ENCODE measurements around the gene TJP1. TPM values are rescaled to one million over a fixed set of nuclear protein-coding genes. Genes with fewer than 3 reads are reported as not detected.

TJP1 gene
- total and polyA plus RNA-seq, 2 of the 8 experiments (the other 6 are each of a cell fraction or from before 2014, with no cell fraction given), result 46.3 to 138 TPM

DNA sequence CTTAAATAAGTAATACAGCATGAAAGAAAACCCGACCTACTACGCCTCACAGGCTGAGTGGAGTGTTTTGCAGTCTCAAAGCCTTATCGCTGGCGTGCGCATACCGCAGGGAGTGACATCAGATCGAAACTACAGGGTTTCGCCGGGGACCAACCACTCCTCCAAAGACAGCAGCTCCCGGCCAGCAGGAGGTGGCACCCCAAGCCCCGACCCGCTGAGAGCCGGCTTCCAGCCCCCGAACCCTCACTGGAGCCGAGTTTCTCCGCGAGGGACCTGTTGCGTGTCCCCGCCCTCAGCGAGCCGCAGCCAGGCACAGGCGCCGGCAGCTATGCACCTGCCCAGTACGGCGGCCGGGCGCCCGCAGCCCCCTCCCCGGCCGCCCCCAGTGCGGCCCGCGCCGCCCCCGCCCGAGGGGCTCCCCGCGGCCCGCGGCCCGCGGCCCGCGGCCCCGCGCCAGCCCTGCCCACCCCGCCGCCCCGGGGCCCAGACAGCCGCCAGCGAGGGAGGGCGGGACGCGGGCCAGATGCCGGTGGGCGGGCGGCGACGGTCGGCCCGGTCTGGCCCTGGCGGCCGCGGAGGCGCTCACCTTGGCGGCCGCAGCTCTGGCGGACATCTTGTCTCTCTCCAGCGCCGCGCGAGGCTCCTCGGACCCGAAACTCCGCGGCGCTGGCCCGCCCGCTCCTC, 710 bp downstream of the TJP1 start:
- H2AFZ ChIP-seq (ENCODE audit: low read length), result no peak overlapping the region
- CTCF ChIA-PET (ENCODE audit: partially characterized antibody), result interaction anchor here (0.8 to 1.4 kb wide), 2 partner anchors 10 to 104 kb away, joined by 3 to 4 read pairs; no protein-coding TSS in a partner anchor
- TF ChIP-seq JUND (IDR thresholded peaks at IDR 0.05; ENCODE audit: low read length) (peak; percentile 67; the same call in 1 of the 2 replicates), SP4 (IDR thresholded peaks at IDR 0.05; ENCODE audit: low read length) (0 out of 2 replicates have a peak, but pooled peaks have one; percentile 10), CREB1 (IDR thresholded peaks at IDR 0.05) (peak; percentile 41), TEAD4 (IDR thresholded peaks at IDR 0.05; ENCODE audit: low read depth, low read length) (peak; percentile 73), SP1 (IDR thresholded peaks at IDR 0.05; ENCODE audit: low read depth, low read length) (peak; percentile 39; the same call in 1 of the 2 replicates), CHD2 (IDR thresholded peaks at IDR 0.05; ENCODE audit: low read length) (0 out of 2 replicates have a peak, but pooled peaks have one; percentile 27), TAF7 (optimal IDR thresholded peaks at IDR 0.05; ENCODE audit: borderline replicate concordance, low read depth, low read length) (peak; percentile 67), YY1 (IDR thresholded peaks at IDR 0.05; ENCODE audit: low read depth, low read length) (peak; percentile 83), EP300 (IDR thresholded peaks at IDR 0.05; ENCODE audit: borderline replicate concordance in 1 of 2, low read depth in 2 of 2, low read length in 2 of 2) (peak in 1 of 2 experiments; percentile 89; a peak in 1 of 3 replicates), RAD21 (IDR thresholded peaks at IDR 0.05 in 1 of 2, conservative IDR thresholded peaks at IDR 0.05 in 1 of 2; ENCODE audit: low read depth in 2 of 2, low read length in 2 of 2) (peak in 1 of 2 experiments; percentile 21; a peak in 1 of 4 replicates), SUZ12 (IDR thresholded peaks at IDR 0.05; ENCODE audit: low read length) (no peak)

More for the DNA sequence above, 710 bp downstream of the TJP1 start:
- H3K36me3 ChIP-seq (ENCODE audit: control insufficient read depth in 2 of 4, insufficient read depth in 4 of 4, low read length in 3 of 4), result no peaks in the 10 kb centered on the region
- H3K18ac ChIP-seq (ENCODE audit: extremely low read depth, low read length), result no peak overlapping the region
- H2BK20ac ChIP-seq (ENCODE audit: low read length), result no peak overlapping the region
- peaks cover 7% of the 10 kb centered on the region for H3K23me2 ChIP-seq (ENCODE audit: low read depth, low read length)
- no peak overlapping the region; the same call in 1 of the 2 replicates for H2BK12ac ChIP-seq (ENCODE audit: low read depth, low read length)
- 0% methylated on average over 21 of the region's 79 CpGs; no CpG with 5 or more reads in 1 of the 2 experiments for WGBS, 2 experiments (ENCODE audit: extremely low coverage in 1 of 2, insufficient coverage in 1 of 2, insufficient read length in 1 of 2, insufficient replicate concordance in 2 of 2, low coverage in 1 of 2, low lambda C conversion rate in 2 of 2, missing lambda C conversion rate in 1 of 2)
- H2BK120ac ChIP-seq (replicated peaks; ENCODE audit: low read depth, low read length), result no peak overlapping the region
- peak overlapping the region; percentile 97 for H3K27ac ChIP-seq (ENCODE audit: low read depth, low read length)
- no peak overlapping the region for H4K91ac ChIP-seq (replicated peaks; ENCODE audit: insufficient read length, low read length)
- peaks cover 0 to 49% of the 10 kb centered on the region in 2 experiments; a peak in 3 of 4 replicates for H3K79me2 ChIP-seq (ENCODE audit: control insufficient read depth in 1 of 2, insufficient read depth in 2 of 2, low read length in 2 of 2)
- peak overlapping the region; percentile 80 to 100 (median 90) for H3K9ac ChIP-seq (replicated peaks in 1 of 4; ENCODE audit: extremely low read depth in 1 of 4, low read depth in 3 of 4, low read length in 3 of 4)
- no peak overlapping the region for H2BK15ac ChIP-seq (ENCODE audit: low read length)
- H4K20me1 ChIP-seq (replicated peaks in 1 of 2; ENCODE audit: control insufficient read depth in 1 of 2, insufficient read depth in 2 of 2, low read length in 2 of 2), result peaks cover 3 to 5% of the 10 kb centered on the region in 2 experiments
- no peak overlapping the region for H3K4ac ChIP-seq (replicated peaks; ENCODE audit: insufficient read length, low read depth, low read length)
- H4K8ac ChIP-seq (ENCODE audit: extremely low read depth, insufficient read depth, low read length), result peak overlapping the region; percentile 99
- H3K27me3 ChIP-seq (replicated peaks in 1 of 4; ENCODE audit: control insufficient read depth in 3 of 4, extremely low read depth in 1 of 4, insufficient read depth in 3 of 4, low read length in 3 of 4), result peaks cover 0 to 6% (median 3%) of the 10 kb centered on the region in 4 experiments; a peak in 3 of 7 replicates
- peak overlapping the region; percentile 43 for H4K5ac ChIP-seq (ENCODE audit: insufficient read length, low read depth, low read length)
- no peak overlapping the region for H3K23ac ChIP-seq (ENCODE audit: insufficient read length)
- peak overlapping the region; percentile 77; the same call in 1 of the 2 replicates for H2BK5ac ChIP-seq (ENCODE audit: low read depth, low read length)
- H2AK5ac ChIP-seq (ENCODE audit: low read depth, low read length), result no peak overlapping the region
- H3K14ac ChIP-seq (ENCODE audit: insufficient read length), result no peak overlapping the region
- peaks cover 0 to 5% (median 2%) of the 10 kb centered on the region in 4 experiments; a peak in 3 of 7 replicates for H3K4me1 ChIP-seq (replicated peaks in 1 of 4; ENCODE audit: control insufficient read depth in 3 of 4, insufficient read depth in 4 of 4, low read length in 3 of 4)
- DNase-seq (ENCODE audit: low read depth in 1 of 2, low spot score in 2 of 2), result peak in 1 of 2 experiments; percentile 79
- peak overlapping the region; percentile 69 for H3K56ac ChIP-seq (replicated peaks; ENCODE audit: insufficient read length, low read depth, low read length)
- H3K4me3 ChIP-seq (ENCODE audit: extremely low read depth in 1 of 4, insufficient read depth in 2 of 4, low read depth in 3 of 4, low read length in 4 of 4), result peak overlapping the region; percentile 88 to 90 (median 88)
- peak overlapping the region; percentile 42 to 68 for H3K4me2 ChIP-seq (ENCODE audit: insufficient read depth in 1 of 2, low read depth in 2 of 2, low read length in 2 of 2)
- POLR2A ChIA-PET (ENCODE audit: partially characterized antibody), result interaction anchor here (0.5 to 4.4 kb wide), 19 partner anchors 9 to 223 kb away, joined by 3 to 33 read pairs (median 3); no protein-coding TSS in a partner anchor
- no peak for FAIRE-seq
- H3K79me1 ChIP-seq (ENCODE audit: low read depth, low read length), result no peaks in the 10 kb centered on the region
- no peaks in the 10 kb centered on the region for H3K9me3 ChIP-seq (ENCODE audit: insufficient read depth in 2 of 2, low read depth in 1 of 2, low read length in 1 of 2)
